ENCODE data around the gene BORCS8.
"Not testable (repeated sequence)": the region's sequence is repeated elsewhere in the genome, so short reads cannot be mapped to it uniquely, and the experiment has no call there.

BORCS8 gene

DNA sequence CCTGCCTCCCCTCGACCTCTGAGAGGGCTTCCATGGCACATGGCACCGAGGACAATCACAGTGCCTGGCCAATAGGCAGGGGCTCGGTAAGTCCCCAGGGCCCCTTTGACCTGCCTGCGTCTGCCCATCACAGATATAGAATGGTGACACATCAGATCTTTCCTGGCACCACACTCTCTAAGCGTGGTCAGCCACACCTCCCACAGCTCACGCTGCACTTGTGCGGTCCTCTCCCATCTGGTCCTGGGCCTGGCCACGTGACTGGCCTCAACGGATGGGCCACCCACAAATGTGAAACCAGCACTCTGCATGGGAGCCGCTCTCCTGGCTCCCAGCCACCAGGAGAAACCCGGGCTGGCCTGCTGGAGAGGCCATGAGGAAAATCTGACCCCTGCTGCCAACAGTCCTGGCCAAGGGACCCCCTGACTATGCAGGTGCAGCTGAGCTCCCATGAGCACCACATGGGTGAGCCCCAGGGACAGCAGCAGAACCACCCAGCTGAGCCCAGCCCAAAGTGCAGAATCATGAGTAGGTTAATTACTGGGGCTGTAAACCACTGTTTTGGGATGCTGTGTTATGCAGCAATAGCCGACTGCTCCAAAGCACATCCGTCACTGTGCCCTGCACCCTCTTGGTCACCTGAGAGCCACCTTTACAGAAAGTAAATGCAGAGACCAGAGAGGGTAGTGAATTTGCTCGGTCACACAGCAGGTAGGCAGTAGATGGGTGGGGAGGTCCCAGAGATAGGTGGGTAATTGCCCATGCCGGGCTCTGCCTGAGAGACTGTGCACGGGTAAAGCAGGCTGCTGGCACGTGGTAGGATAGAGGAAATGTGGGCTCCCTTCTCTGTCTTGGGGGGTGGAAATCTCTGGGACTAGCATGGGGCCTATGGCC, 12.2 kb downstream of the BORCS8 start:
- no peak for DNase-seq (ENCODE audit: low read depth)

DNA sequence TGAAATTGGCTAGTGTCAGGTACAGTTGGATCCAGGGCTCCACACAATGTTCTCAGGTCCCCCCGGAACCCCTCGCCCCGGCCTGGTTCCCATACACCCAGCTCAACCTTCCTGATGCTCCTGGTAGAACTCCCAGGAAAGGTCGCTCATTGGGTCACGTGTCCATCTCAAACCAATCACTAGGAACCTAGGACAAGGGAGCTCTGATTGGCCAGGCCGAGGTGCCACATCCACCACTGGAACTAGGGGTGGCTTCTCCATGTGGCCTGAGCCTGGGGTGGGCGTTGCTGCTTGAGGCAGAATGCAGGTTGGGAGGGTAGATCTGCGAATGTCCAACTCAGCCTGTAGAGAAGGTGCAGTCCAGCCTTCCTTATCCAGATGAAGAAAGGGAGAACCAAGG, 15.0 kb downstream of the BORCS8 start:
- DNase-seq (ENCODE audit: low read depth): no peak

DNA sequence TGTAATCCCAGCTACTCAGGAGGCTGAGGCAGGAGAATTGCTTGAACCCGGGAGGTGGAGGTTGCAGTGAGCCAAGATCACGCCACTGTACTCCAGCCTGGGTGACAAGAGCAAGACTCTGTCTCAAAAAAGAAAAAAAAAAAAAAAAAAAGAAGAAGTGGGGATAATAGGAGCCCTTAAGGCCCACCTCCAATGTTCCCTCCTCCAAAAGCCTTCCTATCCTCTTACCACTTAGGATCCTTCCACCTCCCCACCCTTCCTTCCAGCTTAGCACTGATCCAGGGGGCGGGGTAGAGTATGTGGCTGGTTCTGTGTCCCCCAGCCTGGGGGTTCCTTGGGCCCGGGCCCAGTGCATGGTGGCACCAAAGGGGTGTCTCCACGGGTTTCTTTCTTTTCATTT, 18.7 kb downstream of the BORCS8 start:
- DNase-seq (ENCODE audit: low read depth): not testable (repeated sequence)

DNA sequence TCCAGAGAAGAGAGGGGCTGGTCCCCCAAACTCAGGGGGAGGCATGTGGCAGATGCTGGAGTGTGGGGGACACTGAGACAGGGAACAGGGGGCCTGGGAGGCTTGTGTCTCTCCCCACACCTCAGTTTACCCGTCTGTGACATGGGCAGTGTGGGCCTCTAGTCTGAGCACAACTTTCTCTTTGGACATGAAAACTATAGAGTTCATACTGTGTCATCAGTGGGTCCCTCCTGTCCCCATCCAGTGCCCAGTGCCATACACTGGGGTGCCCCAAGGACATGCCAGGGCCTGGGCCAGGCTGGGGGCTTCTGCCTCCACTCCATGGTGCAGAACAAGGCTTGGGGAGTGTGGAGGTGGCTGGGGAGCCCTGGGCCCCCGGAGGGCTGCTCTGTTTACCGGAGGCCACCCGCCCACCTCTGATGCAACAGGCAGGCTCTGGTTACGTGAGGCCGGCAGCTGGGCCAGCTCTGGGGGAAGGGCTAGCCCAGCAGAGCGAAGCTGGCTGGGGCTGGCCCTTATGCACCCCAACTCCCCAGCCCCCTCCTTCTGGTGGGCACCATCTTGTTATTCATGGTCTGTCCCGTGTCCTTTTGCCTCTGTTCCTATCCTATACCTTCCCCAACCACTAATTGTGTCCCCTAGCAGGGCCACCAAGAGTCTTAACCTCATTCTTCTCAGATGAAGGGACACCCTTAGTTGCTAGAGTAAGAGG, 20.0 kb downstream of the BORCS8 start:
- no peak for DNase-seq (ENCODE audit: low read depth)

DNA sequence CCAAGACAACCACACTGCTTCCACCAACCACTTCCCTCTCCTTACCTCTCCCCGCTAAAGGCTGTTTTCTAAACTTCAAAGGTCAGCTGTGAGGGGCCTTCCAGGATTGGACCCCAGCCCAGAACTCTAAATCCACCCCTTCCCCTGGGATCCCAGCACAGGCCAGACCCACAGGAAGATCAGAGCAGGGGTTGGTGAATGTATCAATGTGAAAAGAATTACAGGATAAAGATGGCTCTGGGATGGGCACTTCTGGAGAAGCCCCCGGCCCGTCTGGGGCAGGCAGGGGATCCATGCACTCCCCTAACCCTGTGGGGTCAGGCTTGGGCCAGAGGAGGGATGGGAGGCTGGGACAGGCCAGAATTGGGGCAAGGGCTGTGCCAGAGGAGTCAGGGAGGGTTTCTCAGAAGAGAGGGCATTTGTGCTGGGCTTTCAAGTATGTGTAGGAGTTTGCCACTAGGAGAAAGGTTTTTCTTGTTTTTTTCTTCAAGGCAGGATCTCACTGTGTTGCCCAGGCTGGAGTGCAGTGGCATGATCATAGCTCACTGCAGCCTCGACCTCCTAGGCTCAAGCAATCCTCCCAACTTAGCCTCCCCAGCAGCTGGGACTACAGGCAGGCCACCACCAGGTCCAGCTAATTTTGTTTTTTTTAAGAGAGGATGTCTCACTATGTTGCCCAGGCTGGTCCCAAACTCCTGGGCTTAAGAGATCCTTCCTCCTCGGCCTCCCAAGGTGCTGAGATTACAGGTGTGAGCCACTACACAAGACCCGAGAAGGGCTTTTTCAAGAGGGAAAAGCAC, 20.9 kb downstream of the BORCS8 start:
- no peak for DNase-seq (ENCODE audit: low read depth)

DNA sequence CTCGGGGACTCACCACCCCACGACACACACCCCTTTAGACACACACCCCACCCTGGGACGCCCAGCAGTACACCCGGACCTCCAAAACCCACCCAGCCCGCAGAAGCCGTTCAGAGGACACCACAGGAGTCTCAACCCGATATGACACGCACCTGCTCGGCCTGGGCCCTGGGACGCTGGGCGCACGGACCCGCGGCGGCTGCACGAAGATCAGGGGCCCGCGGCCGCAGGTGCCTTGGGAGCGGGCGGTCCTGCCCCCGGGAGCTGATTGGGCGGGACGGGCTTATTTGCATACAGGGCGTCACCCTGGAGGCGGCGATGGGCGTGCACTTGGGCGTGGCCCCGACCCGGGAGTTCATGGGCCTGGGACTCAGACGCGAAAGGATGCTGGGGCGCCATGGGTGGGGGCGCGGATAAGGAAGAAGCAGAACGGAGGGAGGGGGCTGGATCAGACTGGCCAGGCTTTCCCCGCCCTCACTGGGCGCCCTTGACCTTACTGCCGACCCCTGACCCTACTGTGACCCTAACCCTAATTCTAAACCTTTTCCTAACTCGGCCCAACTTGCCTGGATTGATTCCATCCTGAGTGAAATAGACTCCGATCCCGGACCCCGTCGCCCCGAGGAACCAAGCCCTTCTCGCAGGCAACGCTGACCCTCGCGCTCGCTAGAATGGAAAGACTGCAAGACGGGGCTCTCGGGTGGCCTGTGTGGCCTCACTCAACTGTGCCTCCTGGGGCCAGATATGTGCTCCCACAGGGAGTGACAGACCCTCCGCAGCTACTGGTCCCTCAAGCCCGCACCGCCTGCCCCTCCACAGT, 21.7 kb downstream of the BORCS8 start, which contains the start of gene MEF2B:
TSS of gene MEF2B (minus strand) at position 211 of the 820 bp plus-strand sequence. CDS start 19,528 bp downstream, outside the sequence.
- no peak for DNase-seq (ENCODE audit: low read depth)

DNA sequence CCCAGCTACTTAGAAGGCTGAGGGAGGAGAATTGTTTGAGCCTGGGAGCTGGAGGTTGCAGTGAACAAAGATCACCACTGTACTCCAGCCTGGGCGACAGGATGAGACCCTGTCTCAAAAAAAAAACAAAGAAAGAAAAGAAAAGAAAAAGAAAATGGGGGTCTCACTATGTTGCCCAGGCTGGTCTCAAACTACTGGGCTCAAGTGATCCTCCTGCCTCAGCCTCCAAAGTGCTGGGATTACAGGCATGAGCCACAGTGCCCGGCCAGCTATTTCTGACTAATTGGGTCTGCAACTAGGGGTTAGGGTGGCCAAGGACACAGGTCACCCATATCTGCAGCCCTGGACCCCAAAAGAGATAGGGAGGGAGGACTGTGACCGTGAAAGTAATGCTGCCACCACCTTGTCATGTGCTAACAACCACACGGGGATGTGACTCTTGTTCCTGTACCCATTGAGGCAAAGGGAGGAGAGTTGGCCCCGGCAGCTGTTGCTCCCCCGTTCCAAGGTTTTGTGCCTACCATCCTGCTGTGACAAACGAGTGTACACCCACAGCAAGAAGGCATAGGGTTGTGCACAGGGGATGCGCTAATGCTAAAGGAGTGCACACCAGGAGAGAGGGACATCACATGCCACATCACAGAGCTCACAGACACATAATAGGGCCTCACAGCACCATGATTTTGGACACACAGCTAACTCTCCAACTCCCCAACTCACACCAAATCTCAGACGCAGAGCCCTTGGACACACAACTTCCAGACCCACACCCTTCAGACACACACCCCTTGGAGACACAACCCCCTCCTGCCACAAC, 22.5 kb downstream of the BORCS8 start:
- no peak for DNase-seq (ENCODE audit: low read depth)

DNA sequence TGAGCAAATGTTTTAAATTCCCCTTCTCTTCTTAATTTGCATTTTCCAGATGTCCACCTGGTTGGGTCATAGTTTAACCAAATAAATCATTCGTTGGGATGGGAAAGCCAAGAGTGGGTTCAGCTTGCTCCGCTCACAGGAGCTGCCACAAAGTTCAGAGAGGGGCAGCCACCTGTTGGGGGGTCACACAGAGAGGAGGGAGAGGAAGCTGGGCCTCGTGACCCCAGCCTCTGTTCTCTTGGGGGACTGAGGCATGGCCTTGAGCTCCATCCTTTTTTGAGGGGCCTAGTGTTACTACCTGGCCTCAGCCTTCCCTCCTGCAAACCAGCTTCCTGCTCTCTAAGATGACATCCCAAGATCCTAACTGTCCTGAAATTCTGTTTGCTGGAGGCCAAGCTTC, 24.3 kb downstream of the BORCS8 start:
- no peak for DNase-seq (ENCODE audit: low read depth)

DNA sequence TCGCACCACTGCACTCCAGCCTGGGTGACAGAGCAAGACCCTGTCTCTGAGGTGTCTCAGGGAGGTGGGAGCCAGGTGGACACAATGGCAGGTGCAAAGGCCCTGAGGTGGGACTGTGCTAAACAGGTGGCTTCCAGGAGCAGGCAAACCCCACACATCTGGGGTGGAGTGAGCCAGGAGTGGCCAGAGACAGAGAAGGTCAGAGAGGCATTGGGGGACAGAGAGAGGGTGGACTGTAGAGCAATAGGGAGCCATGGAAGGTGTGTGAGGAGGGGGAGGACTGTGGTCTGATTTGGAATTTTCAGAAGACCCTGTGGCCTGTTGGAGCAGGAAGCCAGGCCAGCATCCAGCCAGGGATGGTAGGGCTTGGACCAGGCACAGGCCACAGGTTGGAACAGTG, 26.6 kb downstream of the BORCS8 start:
- DNase-seq (ENCODE audit: low read depth): no peak

DNA sequence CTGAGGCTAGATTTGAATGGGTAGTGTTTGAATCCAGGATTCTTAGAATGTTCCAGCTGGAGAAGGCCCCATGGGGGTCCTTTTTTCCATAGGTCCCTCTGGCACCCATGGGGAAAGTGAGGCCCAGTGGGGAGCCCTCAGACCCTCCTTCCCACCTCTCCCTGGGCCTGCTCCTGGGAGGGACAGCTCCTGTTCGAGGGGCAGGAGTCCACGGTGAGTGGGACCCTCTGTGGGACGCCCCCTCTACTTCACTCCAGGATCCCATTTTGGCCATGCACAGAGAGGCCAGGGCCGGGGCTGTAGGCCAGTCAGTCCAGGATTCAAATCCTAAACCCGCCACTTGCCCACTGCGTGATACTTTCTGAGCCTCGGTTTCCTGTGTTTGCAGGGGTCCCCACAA, 29.5 kb downstream of the BORCS8 start:
- DNase-seq (ENCODE audit: low read depth): no peak

DNA sequence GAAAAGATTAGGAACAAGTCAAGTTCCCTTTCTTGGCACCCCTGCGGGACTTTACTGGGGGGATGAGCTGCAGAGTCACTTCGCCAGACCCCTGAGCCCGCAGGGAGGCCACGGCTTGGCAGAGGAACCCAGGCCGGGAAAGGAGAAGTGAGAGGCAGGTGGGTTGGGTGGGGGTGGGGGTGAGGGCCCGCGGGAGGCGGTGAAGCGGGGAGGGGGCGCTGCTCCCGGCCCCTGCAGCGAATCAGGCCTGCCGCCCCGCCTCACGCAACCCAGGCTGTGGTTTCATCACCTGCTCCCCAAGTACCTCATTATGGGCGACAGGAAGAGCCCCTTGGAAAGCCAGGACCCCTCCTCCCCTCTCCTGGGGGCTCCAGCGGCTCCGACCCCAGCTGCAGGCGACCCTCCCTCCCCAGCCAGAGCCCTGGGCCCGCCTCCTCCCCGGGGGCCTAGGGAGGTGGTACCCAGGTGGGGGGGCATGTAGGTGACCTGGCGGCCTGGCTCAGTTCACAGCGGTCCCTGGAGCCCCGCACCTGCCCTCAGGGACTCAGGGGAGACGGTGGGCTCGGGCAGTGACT, 31.4 kb downstream of the BORCS8 start:
- DNase-seq (ENCODE audit: low read depth): no peak

DNA sequence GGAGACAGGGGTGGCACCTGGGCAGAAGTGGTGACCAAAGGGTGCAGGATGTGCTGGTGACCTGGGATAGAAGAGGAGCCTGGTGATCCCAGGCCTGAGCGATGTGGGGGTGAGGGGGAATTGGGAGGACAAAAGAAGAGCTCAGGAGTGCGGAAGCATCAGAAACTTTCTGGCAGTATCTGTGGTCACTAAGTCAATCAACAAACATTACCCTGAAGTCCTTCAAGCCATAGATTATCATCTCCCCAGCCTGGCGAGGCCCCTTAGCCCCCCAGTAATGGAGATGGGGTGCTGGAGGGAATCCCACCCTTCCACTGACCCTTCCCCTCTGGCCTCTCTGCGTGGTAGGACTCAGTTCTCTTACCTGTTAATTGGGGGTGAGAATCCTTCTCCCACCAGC, 32.4 kb downstream of the BORCS8 start:
- no peak for DNase-seq (ENCODE audit: low read depth)

DNA sequence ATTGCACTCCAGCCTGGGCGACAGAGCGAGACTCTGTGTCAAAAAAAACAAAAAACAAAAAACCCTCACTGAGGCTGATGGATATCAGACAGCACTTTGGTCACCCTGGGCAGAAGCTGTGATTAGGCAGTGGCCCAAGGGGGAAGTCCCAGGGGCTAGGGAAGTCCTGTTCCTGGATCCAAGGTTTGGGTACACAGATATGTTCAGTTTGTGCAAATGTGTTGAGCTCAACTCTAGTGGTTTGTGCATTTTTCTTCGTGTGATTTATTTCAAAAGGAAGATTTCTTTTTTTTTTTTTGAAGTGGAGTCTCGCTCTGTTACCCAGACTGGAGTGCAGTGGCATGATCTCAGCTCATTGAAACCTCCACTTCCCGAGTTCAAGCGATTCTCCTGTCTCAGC, 34.1 kb downstream of the BORCS8 start:
- DNase-seq (ENCODE audit: low read depth): no peak

DNA sequence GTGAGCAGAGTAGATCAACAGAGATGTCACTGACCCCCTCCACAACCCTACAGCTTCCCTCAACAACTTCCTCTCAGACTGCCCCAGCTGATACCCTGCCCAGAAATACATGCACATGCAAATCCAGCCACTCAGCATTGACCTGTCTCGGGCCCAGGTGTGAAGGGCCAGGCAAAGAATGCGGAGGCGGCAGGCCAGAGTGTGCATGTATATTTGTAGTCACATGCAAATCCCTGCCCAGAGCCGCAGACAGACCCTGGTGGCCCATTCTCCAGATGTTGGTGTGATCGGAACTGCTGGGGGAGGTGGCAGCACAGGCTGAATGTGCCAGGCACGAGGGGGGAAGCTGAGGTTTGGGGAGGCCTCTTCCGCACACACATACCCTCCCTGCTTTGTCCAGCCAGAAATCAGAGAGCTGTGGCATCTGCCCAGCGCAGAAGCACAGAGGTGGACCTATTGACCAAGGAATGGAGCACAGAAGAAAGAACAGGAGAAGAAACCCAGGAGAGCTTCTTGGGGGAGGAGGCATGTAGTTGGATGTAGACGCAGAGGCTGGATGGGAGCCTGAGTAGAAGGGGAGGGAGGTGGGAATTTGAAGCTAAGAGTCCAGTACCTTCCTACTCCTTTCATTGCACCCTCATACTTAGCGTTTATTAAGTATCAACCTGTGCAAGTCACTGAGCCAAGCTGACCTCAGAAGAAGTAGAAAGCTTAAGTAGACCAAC, 36.3 kb downstream of the BORCS8 start:
- no peak for DNase-seq (ENCODE audit: low read depth)

DNA sequence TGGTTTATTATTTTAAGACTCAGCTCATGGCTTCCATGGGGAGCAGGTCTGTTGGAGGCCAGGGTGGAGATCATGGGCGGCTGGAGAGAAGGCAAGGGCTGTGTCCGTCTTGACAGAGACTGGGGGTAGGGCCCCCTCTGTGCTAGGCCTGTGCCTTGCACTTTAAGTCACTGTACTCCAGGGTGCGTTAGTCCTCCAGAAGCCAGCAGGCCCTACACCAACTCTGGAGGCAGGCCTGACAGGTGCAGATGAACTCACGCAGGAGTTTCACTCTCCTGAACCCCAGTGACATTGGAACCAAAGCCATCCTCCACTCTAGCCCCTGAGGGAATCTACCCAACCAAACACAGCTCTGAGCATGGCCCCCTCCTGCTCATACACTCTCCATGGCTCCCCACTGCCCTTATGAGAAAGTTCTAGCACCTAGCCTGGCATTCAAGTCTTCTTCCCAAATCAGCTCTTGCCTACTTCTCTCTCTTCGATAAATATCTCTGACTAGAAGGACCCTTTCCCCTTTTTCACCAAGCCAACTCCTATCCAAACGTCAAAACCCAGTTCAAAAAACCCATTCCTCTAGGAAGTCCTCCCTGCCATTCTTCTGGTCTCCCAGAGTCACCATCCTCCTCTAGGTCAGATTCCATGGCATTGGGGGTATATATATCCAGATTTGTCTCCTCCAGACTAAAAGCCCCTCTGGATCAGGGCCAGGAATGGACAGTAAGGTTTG, 37.0 kb downstream of the BORCS8 start:
- DNase-seq (ENCODE audit: low read depth): no peak

DNA sequence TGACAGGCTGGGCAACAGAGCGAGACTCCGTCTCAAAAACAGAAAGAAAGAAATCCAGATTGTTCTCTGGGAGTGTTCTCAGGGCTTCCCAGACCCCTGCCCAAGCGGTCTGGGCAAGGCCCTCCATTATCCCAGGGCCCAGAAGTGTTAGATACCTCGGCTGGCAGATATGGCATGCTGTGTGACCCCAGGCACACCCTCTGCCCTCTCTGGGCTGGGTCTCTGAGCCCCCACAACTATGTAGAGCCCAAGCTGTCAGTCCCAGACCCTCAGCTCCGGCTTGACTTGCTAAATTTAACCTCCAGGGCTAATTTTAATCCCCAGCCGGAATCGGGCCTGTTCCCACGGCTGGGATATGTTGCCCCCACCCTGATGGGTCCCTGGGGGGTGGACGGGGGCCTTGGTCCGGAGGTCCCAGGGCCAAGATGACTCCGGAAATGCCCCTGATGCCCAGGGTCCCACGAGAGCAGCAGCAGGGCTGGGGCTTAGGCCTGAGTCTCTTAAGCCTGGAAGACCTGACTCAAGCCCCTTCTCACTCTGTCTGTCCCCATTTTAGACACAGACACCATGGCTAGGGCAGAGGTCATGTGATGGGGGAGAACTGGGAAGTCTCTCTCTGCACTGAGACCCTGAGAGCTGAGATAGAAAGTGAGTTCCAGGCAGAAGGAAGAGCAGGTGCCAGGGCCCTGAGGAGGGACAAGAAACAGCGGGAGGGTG, 39.1 kb downstream of the BORCS8 start:
- no peak for DNase-seq (ENCODE audit: low read depth)

DNA sequence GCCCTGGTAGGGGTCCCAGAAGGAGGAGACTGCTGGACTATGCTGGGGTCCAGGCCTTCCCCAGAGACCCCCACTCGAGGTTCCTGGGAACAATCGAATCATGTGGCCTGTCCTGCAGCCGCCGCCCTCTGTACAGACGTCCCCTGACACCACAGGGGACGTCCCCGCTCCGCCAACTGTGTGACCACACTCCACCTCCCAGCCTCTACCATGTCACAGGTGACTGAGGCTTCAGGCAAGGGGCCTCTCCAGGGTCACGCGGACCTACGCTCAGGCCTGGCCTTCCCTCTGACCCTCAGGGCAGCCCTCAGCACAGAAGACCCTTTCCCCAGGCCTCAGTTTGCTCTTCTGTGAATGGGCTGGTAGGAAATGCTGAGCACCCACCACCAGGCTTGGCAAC, 40.5 kb downstream of the BORCS8 start:
- no peak for DNase-seq (ENCODE audit: low read depth)

DNA sequence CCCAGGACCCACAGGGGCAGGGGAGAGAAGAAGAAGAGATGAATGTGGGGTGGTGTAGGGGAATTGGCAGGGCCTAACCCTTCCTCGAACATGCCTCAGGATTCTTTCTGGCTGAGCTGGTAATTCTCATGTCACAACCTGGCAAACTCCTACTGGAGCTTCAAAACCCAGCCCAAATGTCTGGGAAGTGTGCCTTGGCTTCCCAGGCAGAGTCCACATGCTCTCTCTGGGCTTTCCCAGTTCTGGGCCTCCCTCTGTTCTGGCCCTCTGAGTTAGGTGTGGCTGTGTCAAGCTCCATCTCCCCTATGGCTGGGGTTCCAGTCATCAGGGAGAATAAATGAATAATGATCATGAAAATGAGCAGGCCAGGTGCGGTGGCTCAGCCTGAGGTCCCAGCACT, 42.5 kb downstream of the BORCS8 start:
- DNase-seq (ENCODE audit: low read depth): no peak

Data from GM04503 (cell line).